ENCODE results near the gene XPNPEP1.

XPNPEP1 gene

DNA sequence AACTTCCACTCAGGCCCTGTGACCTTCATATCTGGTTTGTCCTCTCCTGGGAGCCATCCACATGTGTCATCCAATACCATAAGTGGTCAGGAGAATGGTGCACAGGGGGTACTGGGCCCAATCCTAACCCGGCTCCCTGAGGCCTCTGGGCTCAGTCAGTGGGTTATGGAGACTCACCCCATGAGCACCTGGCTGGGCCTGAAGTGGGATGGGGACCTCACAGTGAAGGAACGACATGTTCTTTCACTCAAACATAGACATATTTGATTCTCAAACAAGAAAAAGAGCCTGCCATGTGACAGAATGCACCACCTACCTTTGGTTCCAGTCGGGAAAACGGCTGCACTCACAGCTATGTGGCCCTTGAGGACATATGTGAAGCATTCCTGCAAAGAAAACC, 51.8 kb downstream of the XPNPEP1 start:
- TF ChIP-seq CTCF (IDR thresholded peaks at IDR 0.05; ENCODE audit: insufficient read depth, low read length, poor library complexity, severe bottlenecking): no peak
- no peak for TF ChIP-seq EZH2phosphoT487 (conservative IDR thresholded peaks at IDR 0.05; ENCODE audit: low read length)
- Histone ChIP-seq H3K4me2 (ENCODE audit: low read depth, low read length, poor library complexity, severe bottlenecking) (no peak overlapping the region), H3K9me2 (replicated peaks; ENCODE audit: insufficient read depth, low read length) (no peaks in the 10 kb centered on the region), H3K79me2 (ENCODE audit: insufficient read depth, low read length) (no peaks in the 10 kb centered on the region), H3K27ac (ENCODE audit: low read depth, low read length) (no peak overlapping the region), H2AFZ (ENCODE audit: low read depth, low read length, severe bottlenecking) (no peak overlapping the region), H3K9ac (ENCODE audit: low read length) (no peak overlapping the region), H3K9me3 (ENCODE audit: insufficient read depth, low read length) (no peaks in the 10 kb centered on the region), H3K27me3 (ENCODE audit: low read length) (no peaks in the 10 kb centered on the region), H3K4me3 (ENCODE audit: insufficient read depth, low read length, poor library complexity, severe bottlenecking) (no peak overlapping the region), H3K36me3 (ENCODE audit: low read length) (peaks cover 23% of the 10 kb centered on the region), H4K20me1 (ENCODE audit: low read depth, low read length) (no peaks in the 10 kb centered on the region), H3F3A (ENCODE audit: insufficient read depth) (no peaks in the 10 kb centered on the region; the same call in 1 of the 2 replicates)

GRCh38 chr10:109866995-109867635, 56.2 kb downstream of the XPNPEP1 start:
- Histone ChIP-seq H3K9me2 (replicated peaks; ENCODE audit: insufficient read depth, low read length) (no peaks in the 10 kb centered on the region), H2AFZ (ENCODE audit: low read depth, low read length, severe bottlenecking) (no peak overlapping the region), H3K4me2 (ENCODE audit: low read depth, low read length, poor library complexity, severe bottlenecking) (no peak overlapping the region), H3K36me3 (ENCODE audit: low read length) (peaks cover 27% of the 10 kb centered on the region), H3K27ac (ENCODE audit: low read depth, low read length) (no peak overlapping the region), H3K4me3 (ENCODE audit: insufficient read depth, low read length, poor library complexity, severe bottlenecking) (no peak overlapping the region), H4K20me1 (ENCODE audit: low read depth, low read length) (no peaks in the 10 kb centered on the region), H3K9ac (ENCODE audit: low read length) (no peak overlapping the region), H3K27me3 (ENCODE audit: low read length) (no peaks in the 10 kb centered on the region), H3K9me3 (ENCODE audit: insufficient read depth, low read length) (no peaks in the 10 kb centered on the region), H3F3A (ENCODE audit: insufficient read depth) (no peaks in the 10 kb centered on the region), H3K79me2 (ENCODE audit: insufficient read depth, low read length) (no peaks in the 10 kb centered on the region)
- no peak for TF ChIP-seq EZH2phosphoT487 (conservative IDR thresholded peaks at IDR 0.05; ENCODE audit: low read length)
- TF ChIP-seq CTCF (IDR thresholded peaks at IDR 0.05; ENCODE audit: insufficient read depth, low read length, poor library complexity, severe bottlenecking): no peak

- no peaks in the 10 kb centered on the region for H3K79me2 ChIP-seq (ENCODE audit: insufficient read depth, low read length)
- H3K27ac ChIP-seq (ENCODE audit: low read depth, low read length): no peak overlapping the region
- no peaks in the 10 kb centered on the region for H3K9me3 ChIP-seq (ENCODE audit: insufficient read depth, low read length)
- no peaks in the 10 kb centered on the region for H4K20me1 ChIP-seq (ENCODE audit: low read depth, low read length)
- no peaks in the 10 kb centered on the region for H3F3A ChIP-seq (ENCODE audit: insufficient read depth)
- H2AFZ ChIP-seq (ENCODE audit: low read depth, low read length, severe bottlenecking): no peak overlapping the region
- no peaks in the 10 kb centered on the region for H3K27me3 ChIP-seq (ENCODE audit: low read length)
- TF ChIP-seq CTCF (IDR thresholded peaks at IDR 0.05; ENCODE audit: insufficient read depth, low read length, poor library complexity, severe bottlenecking) (no peak), EZH2phosphoT487 (conservative IDR thresholded peaks at IDR 0.05; ENCODE audit: low read length) (no peak)
- peaks cover 23% of the 10 kb centered on the region for H3K36me3 ChIP-seq (ENCODE audit: low read length)
- no peak overlapping the region for H3K4me3 ChIP-seq (ENCODE audit: insufficient read depth, low read length, poor library complexity, severe bottlenecking)
- no peaks in the 10 kb centered on the region for H3K9me2 ChIP-seq (replicated peaks; ENCODE audit: insufficient read depth, low read length)
- H3K9ac ChIP-seq (ENCODE audit: low read length): no peak overlapping the region
- H3K4me2 ChIP-seq (ENCODE audit: low read depth, low read length, poor library complexity, severe bottlenecking): no peak overlapping the region
These were observed 56.9 kb downstream of the XPNPEP1 start for GRCh38 chr10:109866168-109866994.

Measured in SU-DHL-6 (cell line).